Measurements from ENCODE around the gene IL17RD.

DNA sequence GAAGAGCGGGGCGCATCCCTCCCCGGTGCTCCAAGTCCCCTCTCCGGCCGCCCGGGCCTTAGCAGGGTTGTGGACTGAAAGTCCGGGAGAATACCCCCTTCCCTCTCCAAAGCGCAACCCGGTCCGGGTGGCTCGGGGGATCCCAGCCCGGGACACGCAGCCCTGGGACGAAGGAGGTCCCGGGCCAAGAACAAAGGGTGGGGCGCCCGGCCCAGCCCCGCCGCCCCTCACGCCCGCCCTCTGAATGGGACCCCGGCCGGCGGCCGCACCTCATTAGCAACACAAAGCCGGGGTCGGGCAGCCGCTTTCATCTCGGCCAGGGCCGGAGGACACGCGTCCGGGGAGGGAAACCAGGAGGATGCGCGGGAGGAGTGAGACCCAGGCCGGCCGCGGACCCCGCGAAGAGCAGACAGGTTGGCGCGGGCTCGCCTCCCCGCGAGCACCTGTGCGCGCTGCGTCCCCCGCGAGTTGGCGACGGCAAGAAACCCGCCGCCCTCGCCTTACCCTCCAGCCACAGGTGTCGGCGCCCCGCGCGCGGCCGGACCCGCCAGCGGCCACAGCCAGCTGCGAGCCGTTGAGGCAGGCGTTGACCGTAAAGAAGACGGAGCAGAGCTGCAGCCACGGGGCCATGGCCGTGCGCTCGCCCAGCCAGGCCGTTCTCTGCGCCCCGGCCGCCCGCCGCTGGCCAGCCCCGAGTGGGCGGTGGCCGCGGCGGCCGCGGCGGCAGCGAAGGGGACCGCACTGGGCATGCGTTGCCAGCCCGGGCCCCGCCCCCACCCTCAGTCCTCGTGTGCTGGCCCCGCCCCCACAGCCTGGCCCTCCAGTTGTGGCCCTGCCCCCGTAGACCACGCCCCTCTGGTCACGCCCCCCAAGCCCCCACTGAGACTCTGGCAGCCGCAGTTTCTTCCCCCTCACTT, at the start of gene IL17RD:
- TF ChIP-seq, protein P1, sequence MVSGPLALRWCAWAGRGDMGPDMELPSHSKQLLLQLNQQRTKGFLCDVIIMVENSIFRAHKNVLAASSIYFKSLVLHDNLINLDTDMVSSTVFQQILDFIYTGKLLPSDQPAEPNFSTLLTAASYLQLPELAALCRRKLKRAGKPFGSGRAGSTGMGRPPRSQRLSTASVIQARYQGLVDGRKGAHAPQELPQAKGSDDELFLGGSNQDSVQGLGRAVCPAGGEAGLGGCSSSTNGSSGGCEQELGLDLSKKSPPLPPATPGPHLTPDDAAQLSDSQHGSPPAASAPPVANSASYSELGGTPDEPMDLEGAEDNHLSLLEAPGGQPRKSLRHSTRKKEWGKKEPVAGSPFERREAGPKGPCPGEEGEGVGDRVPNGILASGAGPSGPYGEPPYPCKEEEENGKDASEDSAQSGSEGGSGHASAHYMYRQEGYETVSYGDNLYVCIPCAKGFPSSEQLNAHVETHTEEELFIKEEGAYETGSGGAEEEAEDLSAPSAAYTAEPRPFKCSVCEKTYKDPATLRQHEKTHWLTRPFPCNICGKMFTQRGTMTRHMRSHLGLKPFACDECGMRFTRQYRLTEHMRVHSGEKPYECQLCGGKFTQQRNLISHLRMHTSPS (CRISPR knock-in tag; IDR thresholded peaks at IDR 0.05; ENCODE audit: low read depth) = no peak
- TF ChIP-seq CREB1 (IDR thresholded peaks at IDR 0.05) = no peak
- TF ChIP-seq CREB1 (CRISPR knock-in tag; IDR thresholded peaks at IDR 0.05) = no peak
- no peak for TF ChIP-seq ZNF282 (IDR thresholded peaks at IDR 0.05; ENCODE audit: partially characterized antibody)
- no peak; the same call in 1 of the 2 replicates for TF ChIP-seq ZNF772 (CRISPR knock-in tag; IDR thresholded peaks at IDR 0.05)
- no peak for TF ChIP-seq SMARCC2 (IDR thresholded peaks at IDR 0.05)
- no peak for TF ChIP-seq PCBP2 (optimal IDR thresholded peaks at IDR 0.05; ENCODE audit: low read depth, low read length, poor library complexity, severe bottlenecking)
- no peak for TF ChIP-seq ASH2L (IDR thresholded peaks at IDR 0.05; ENCODE audit: insufficient read length, low read depth, low read length)
- no peak for TF ChIP-seq ZNF557 (CRISPR knock-in tag; IDR thresholded peaks at IDR 0.05)
- TF ChIP-seq, protein P2, sequence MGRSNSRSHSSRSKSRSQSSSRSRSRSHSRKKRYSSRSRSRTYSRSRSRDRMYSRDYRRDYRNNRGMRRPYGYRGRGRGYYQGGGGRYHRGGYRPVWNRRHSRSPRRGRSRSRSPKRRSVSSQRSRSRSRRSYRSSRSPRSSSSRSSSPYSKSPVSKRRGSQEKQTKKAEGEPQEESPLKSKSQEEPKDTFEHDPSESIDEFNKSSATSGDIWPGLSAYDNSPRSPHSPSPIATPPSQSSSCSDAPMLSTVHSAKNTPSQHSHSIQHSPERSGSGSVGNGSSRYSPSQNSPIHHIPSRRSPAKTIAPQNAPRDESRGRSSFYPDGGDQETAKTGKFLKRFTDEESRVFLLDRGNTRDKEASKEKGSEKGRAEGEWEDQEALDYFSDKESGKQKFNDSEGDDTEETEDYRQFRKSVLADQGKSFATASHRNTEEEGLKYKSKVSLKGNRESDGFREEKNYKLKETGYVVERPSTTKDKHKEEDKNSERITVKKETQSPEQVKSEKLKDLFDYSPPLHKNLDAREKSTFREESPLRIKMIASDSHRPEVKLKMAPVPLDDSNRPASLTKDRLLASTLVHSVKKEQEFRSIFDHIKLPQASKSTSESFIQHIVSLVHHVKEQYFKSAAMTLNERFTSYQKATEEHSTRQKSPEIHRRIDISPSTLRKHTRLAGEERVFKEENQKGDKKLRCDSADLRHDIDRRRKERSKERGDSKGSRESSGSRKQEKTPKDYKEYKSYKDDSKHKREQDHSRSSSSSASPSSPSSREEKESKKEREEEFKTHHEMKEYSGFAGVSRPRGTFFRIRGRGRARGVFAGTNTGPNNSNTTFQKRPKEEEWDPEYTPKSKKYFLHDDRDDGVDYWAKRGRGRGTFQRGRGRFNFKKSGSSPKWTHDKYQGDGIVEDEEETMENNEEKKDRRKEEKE (IDR thresholded peaks at IDR 0.05) = no peak

All from HepG2 (cell line).